PC-9 (cell line): ENCODE data around the gene SIGLEC6.

Source experiments
- CTCF ChIP-seq: fragments of 200-600 bp; sonication (generic); conservative IDR thresholded peaks from 2 replicates; pipeline ENCODE4 v1.6.1; 2017; ENCODE audit warnings: mixed run types, antibody characterized with exemption, mild to moderate bottlenecking, moderate library complexity
- EZH2 ChIP-seq: fragments of 200-600 bp; sonication (generic); IDR thresholded peaks from 2 replicates; pipeline ENCODE4 v1.8.0; 2017; ENCODE audit warnings: antibody characterized with exemption, low read depth

GRCh38 chr19:51559240-51559639, 27.8 kb upstream of the SIGLEC6 start:
- no peak for TF ChIP-seq CTCF
- no peak for TF ChIP-seq EZH2
